NB4 (cell line): ENCODE measurements around the gene PROX1.

Experiments
- CTCF ChIP-seq: IDR thresholded peaks from one replicate; pipeline ENCODE4 v1.5.1; 2012; ENCODE audit warnings: low read depth, low read length
- MAX ChIP-seq: IDR thresholded peaks from 2 replicates; pipeline ENCODE4 v1.6.1; 2011; ENCODE audit warnings: low read depth, low read length
- POLR2A ChIP-seq: IDR thresholded peaks from 2 replicates; pipeline ENCODE4 v1.6.1; 2011; ENCODE audit warnings: mild to moderate bottlenecking; ENCODE audit not compliant: insufficient read length; ENCODE audit errors: extremely low read depth

- TF ChIP-seq POLR2A (no peak), CTCF (no peak), MAX (no peak)
Observed at GRCh38 chr1:214067397-214067796, 79.6 kb downstream of the PROX1 start.
